Activated CD8-positive, alpha-beta memory T cell treated with anti-CD3 and anti-CD28 coated beads, Interleukin-2, amount 50 U/mL, for 48 hours (primary cell): ENCODE results near the gene IFIT2.
"Not testable (repeated sequence)": the region's sequence is repeated elsewhere in the genome, so short reads cannot be mapped to it uniquely, and the experiment has no call there.

Experiments
- DNase-seq: peaks from one replicate; pipeline ENCODE4 v3.0.0-alpha.2; 2020

The IFIT2 gene

DNA sequence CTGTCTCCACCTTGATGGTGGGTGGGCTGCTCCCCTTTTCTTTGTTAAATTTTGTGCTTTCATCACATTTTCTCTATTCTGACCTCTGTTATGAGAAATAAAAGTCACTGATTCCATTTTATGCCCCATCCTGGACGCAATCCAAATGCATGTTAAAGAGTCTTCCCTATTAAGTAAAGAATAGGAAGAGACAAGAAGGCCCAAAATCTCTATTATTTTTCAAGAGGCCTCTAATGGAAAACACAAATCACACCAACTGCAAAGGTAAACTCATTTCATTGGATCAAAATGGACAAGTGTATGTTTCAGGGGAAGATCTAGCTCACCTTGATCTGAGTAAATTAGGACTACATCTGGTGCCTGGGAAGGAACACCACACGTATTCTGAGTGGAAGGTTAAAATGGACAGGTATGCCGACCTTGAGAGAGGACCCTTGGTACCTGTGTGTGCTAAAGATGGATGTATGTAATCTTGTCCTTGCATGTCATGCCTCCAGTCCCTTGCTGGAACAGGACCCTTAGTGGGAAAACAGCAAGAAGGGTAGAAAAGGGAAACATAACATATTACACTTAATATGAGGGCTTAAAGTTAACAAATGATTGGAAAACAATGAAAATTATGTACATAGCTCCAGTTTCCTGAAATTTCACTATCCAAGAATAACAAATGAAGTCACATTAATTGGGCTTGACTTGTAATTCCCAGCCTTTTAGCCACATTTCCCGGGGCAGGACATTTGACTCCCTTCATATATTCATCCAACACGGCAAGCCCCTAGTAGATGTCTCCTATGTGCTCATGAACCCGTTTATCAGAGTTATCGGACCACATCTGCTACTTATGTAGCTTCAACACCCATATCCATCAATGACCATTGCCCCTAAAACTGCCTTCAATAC lies 7.6 kb downstream of the IFIT2 start:
- no peak for DNase-seq

DNA sequence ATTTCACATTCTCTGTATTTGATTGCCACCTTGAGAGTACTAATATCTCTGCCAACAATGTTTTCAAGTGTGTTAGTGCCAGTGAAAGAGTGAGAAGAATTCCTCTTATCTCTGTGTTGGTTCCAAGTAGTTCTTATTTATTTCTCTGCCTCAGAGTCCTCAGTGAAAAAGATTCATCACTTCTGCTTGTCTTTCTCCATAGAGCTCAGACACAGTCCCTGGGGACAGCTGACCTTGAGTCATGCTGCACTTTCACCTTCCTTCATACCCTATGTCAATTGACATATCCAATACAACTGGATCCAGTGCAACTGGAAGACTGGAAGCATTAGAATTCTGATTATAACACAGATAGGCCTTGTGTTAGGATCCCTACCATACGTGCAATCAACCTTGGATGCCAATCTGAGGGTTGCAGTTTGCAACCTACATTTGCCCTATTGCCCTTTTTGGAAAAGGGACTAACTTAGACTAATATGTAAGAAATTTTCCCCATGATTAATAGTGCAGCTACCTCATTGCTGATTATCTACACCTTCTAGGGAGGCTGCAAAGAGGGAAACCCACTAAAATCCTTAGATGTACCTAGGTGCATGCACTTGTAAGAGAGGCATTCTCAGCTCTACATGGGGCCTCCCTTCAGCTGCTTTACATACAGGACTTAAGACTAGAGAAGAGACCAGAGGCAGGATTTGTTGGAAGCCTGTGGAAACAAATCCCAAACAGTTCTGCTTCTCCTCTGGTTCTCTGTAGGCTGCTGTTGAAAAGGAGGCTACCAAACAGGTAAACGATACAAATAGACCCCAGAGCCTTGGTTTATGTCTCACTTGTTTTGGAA lies 8.4 kb downstream of the IFIT2 start:
- DNase-seq: no peak

DNA sequence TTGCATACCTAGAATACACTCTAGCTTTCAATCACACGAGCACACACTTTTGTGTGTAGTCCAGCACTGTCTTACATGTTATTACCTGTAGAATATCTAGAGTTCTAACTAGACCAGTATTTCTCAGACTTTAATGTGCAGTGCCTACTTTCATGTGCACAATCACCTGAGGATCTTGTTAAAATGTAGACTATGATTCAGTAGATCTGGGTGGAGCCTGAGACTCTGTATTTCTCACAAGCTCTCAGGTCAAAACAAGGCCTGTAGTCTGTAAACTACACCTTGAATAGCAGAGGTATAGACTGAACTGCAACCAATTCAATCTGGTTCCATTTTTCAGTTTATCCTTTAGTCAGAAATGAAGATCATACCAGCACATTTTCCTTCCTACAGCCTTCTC lies 11.1 kb downstream of the IFIT2 start:
- no peak for DNase-seq

DNA sequence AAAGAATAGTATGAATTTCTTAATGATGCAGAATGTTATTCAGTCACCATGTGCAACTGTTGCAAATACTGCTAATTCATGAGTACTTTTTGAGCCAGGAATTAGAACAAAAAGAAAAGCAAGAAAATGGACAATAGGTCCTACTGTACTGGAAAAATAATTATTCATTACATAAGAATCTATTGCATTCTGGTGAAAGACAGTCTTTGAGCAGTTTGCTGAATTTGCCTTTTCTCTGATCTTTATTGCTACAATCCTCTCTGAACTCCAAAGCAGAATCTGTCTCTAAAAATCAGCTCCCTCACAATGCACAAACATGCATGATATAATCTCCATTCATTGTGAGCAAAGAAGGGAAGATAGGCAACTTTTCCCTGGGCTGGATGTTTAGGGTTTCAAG lies 12.8 kb downstream of the IFIT2 start:
- no peak for DNase-seq

DNA sequence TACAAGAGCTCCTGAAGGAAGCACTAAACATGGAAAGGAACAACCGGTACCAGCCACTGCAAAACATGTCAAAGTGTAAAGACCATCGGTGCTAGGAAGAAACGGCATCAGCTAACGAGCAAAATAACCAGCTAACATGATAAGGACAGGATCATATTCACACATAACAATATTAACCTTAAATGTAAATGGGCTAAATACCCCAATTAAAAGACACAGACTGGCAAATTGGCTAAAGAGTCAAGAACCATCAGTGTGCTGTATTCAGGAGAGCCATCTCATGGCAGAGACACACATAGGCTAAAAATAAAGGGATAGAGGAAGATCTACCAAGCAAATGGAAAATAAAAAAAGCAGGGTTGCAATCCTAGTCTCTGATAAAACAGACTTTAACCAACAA lies 16.2 kb downstream of the IFIT2 start:
- DNase-seq: not testable (repeated sequence)

DNA sequence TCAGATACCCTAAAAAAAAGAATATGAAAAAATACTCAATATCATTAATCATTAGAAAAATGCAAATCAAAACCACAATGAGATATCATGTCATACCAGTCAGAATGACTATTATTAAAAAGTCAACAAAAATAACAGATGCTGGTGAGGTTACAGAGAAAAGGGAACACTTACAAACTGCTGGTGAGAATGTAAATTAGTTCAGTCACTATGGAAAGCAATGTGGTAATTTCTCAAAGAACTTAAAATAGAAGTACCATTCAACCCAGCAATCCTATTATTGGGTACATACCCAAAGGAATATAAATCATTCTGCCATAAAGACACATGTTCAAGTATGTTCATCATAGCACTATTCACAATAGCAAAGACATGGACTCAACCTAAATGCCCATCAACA lies 23.2 kb downstream of the IFIT2 start:
- not testable (repeated sequence) for DNase-seq

DNA sequence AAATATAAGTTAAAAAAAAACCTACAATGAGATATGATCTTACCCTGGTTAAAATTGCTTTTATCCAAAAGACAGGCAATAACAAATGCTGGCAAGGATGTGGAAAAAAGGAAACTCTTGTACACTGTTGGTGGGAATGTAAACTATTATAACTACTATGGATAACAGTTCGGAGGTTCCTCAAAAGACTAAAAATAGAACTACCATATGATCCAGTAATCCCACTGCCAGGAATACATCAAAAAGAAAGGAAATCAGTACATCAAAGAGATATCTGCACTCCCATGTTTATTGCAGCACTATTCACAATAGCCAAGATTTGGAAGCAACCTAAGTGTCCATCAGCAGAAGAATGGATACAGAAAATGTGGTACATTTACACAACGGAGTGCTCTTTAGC lies 24.0 kb downstream of the IFIT2 start:
- DNase-seq: not testable (repeated sequence)

DNA sequence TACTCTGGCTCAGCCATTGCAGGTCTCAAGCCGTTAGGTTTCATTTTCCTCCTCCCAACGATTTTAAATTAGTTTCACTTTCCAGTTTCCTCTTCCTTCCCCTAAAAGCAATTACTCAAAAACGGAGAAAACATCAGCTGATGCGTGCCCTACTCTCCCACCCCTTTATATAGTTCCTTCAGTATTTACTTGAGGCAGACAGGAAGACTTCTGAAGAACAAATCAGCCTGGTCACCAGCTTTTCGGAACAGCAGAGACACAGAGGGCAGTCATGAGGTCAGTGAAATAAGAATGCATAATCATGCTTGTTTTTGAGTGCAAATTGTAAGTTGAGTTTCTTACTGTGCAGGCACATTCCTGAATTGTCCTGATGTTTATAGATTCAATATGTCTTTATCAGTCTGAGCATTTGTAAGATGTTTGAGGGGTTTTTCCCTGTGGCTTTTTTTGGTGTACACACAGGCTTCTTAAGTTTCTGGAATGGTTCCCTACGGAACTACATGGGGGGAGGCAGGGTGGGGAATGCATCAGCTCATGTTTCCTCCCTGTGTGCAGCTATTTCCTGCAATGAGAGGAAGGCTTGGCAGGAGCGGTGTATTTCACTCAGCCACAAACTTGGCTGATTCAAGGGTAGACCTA lies 26.1 kb downstream of the IFIT2 start, which contains the start of gene IFIT3:
IFIT3 (plus strand) TSS at position 195 of the 639 bp plus-strand sequence; CDS start at position 272, 77 bp downstream.
- DNase-seq: no peak

DNA sequence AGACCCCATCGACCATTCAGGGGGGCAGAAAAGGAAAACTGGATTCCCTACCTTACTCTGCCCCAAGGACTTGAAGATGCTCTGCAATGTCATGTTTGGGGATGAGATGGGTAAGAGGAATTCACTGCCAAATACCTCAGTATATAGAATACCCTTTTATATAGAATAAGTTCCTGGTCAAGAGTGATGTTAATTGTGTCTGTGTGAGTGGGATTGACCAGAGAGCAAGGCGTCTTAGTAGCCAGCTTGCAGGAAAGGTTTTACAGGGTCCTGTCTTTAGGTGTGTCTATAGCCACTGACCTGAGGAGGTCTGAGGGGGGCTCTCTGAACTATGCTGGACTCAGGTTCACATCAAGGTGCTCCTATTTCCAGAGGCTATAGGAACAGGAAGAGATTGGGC lies 27.3 kb downstream of the IFIT2 start:
- no peak for DNase-seq

DNA sequence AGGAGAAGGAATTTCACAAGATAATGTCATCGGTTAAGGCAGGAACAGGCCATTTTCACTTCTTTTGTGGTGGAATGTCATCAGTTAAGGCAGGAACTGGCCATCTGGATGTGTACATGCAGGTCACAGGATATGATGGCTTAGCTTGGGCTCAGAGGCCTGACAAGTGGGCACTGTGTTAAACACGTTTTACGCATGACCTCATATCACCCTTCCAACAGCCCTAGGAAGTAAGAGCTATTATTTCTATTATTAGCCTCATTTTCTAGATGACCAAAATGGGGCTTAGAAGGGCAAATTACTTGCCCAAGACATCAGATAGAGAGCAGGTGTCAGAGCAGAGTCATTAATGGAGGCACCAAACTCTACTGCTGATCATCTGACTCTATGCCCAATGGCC lies 28.2 kb downstream of the IFIT2 start:
- not testable (repeated sequence) for DNase-seq

DNA sequence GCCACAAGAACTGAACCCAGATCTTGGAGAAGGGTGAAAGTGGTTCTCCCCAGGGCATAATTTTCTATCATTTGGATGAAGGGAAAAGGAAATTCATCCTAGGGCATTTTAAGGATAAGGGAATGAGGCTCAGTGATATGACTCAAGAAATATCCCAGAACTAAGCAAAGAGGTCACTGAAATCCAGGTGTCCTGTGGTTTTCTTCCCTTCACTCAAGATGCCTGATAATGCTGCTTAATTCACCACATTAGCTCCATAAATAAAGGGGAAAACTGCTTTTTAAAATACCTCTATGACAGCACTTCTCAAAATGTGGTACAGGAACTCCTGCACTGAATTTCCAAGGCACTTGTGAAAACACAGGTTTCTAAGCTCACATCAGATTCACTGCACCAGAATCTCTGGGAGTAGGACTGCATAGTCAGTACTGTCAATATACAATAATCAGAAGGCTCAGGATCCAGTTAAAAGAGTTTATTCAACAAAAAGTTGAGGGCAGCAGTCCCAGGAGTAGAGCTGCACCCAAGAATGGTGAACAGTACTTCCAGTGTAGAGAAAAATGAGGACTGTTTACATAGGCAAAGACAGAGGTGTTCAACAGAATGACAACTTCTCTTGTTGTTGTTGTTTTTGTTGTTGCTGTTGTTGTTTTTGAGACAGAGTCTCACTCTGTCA lies 28.8 kb downstream of the IFIT2 start:
- no peak for DNase-seq

DNA sequence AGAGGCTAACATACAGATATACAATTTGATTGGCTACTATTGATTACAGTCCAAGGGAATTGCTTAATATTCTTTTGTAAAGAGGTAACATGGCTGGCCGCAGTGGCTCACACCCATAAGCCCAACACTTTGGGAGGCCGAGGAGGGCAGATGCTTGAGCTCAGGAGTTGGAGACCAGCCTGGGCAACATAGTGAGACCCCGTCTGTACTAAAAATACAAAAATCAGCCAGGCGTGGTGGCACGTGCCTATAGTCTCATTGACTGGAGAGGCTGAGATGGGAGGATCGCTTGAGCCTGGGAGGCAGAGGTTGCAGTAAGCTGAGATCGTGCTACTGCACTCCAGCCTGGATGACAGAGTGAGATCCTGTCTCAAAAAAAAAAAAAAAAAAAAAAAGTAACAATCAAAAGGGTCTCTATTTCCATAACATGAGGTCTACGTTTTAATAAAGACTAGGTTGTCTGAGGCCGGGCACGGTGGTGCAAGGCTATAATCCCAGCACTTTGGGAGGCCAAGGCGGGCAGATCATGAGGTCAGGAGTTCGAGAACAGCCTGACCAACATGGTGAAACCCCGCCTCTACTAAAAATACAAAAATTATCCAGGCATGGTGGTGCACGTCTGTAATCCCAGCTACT lies 29.8 kb downstream of the IFIT2 start:
- not testable (repeated sequence) for DNase-seq

DNA sequence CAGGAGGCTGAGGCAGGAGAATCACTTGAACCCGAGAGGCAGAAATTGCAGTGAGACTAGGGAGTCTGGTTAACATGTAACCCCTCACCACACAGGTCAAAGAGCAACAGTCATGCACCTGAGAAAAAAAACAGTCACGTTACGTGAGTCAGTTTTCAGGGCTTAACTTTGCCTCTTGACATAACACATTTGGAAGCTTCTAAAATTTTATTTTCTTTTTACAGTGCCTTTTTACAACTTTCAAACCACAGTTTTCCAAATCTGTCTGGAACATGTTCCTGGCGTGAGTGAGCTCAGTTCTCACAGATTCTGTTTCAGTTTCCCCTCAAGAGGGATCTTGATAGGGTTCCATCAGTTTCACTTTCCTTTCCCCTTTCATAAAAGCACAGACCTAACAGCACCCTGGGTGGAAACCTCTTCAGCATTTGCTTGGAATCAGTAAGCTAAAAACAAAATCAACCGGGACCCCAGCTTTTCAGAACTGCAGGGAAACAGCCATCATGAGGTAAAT lies 30.3 kb downstream of the IFIT2 start:
- no peak for DNase-seq

DNA sequence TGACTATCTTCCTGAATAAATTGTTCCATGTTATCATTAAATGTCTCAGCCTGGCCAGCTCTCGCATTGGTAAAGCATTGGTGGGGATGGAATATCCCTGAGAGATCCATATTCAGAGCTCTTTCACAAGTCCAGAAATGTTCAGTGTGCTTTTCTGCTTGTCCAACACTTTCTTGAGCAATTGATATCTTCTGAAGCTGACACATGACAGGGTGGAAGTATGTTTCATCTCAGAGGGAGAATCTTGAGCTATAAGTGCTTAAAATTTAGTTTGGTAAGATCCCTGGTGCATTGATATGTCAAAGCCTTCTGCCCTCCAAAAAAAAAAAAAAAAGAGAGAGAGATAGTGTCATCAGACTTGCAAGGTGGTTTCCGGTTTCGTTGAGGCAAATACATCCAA lies 33.4 kb downstream of the IFIT2 start:
- DNase-seq: no peak

DNA sequence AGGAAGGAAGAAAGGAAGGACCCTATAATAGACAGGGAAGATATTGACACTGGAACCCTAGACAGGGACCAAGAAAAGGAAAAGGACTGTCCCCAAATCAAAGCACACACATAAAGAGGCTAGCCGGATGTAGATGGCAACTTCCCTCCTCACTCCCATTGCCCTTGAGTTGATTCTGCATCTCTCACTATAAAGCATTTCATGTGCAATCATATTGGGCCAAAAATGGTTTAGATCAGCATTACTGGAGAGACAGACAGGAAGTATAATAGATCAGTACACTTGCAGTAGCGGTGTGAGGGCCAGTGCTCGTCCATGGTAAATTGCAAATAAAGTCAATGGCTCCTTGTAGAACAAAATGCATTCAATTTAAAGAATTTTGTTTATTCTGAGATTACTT lies 34.4 kb downstream of the IFIT2 start:
- DNase-seq: no peak

DNA sequence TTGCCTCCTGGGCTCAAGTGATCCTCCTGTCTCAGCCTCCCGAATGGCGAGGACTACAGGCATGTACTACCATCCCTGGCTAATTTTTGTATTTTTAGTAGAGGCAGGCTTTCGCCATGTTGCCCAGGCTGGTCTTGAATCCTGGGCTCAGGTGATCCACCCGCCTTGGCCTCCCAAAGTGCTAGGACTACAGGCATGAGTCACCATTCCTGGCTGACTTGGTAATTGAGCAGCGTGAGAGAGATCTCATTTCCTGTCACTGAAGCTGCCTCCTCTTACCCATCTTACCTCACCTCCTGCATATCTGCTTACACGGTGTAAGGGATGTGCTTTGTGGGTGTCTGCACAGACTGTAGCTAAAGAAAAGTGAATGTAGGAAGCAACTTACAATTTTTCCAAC lies 35.6 kb downstream of the IFIT2 start:
- DNase-seq: no peak

DNA sequence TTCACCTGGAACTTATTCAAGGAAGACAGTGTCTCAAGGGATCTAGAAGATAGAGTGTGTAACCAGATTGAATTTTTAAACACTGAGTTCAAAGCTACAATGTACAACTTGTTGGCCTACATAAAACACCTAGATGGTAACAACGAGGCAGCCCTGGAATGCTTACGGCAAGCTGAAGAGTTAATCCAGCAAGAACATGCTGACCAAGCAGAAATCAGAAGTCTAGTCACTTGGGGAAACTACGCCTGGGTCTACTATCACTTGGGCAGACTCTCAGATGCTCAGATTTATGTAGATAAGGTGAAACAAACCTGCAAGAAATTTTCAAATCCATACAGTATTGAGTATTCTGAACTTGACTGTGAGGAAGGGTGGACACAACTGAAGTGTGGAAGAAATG lies 36.9 kb downstream of the IFIT2 start:
- DNase-seq: no peak

DNA sequence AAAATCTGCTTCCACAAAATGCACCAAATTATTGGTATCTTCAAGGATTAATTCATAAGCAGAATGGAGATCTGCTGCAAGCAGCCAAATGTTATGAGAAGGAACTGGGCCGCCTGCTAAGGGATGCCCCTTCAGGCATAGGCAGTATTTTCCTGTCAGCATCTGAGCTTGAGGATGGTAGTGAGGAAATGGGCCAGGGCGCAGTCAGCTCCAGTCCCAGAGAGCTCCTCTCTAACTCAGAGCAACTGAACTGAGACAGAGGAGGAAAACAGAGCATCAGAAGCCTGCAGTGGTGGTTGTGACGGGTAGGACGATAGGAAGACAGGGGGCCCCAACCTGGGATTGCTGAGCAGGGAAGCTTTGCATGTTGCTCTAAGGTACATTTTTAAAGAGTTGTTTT lies 38.0 kb downstream of the IFIT2 start:
- no peak for DNase-seq

DNA sequence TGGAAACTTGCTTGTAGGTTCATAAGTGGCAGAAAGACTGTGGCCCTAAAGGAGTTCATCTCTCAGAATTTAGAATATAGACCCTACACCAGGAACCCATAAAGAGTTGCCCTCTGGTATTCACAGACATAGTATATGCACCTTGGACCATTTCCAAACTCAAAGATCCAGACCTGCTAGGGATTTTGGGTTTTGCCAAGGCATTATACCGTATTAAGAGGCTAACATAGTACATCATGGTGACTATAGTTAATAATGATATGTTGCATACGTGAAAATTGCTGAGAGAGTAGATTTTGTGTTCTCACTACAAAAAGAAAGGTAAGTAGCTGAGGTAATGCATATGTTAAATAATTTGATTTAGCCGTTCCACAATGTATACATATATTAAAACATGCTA lies 39.8 kb downstream of the IFIT2 start:
- DNase-seq: no peak

DNA sequence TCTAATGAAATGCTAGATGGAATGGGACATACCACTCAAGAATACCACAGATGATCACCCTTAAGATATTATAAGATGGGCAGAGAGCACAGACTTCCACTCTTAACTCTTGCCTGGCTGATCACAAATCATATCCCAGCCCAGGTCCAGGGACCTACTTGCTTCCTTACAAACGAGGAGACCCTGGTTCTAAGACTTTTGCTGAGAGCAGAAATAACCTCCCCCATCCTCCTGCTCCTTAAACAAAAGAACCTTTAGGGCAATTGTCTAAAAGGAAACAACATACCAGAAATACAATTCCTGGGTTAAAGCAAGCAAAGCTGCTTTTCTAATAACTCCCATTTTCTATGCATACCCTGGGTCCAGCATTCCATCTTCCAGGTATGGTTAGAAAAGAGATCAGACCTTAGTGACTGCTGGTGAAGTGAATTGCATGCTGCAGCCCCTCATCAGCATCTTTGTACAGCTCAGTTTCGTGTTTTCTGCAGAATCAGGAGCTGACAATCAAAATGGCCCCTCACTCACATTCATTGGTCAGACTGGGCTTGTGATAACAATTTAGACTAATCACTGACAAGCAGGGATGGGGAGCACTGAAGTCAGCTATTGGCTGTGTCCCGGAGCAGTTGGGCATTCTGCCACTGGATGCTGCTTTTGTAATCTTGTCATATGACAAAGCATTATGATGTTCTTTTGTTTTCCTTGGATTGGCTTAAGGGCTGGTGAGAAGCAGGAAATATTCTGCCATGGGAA lies 40.5 kb downstream of the IFIT2 start:
- no peak for DNase-seq

DNA sequence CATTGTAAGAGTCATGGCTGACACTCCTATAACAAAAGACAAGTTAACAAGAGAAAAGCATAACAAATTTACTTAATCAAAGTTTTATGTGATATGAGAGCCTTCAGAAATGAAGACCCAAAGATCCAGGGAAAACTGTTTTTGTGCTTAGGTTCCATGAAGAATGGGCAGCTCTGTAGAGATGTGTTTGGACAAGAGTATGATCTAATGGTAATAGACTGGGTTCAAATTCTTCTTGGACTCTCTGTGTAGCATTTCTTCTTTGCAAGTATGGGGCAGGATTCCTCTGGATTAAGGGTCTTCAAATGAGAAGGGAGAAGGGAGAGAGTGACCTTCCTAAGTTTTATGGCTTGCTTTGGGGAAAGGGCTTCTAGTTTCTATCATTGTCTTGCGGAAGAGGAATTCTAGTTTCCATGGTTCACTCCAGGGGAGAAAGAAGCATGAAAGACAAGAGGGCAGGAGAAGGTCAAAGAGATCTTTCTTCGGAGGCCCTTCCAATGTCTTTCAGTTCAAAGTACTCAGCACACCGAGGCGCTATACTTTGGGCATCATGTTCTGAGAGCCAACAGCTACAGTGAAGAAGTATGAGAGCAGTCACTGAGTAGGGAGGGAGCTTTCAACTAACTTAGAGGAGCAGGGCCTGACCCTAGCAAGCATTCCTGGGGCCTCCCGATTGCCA lies 41.4 kb downstream of the IFIT2 start:
- no peak for DNase-seq
